ENCODE results near the gene MAPK12. TPM values are rescaled to one million over a fixed set of nuclear protein-coding genes. Genes with fewer than 3 reads are reported as not detected.
A peak's percentile ranks its signal among the peaks of the same experiment; 100 is the strongest.

MAPK12 gene
- total RNA-seq, 1 donor from 2014 or later: 46.6 TPM

GRCh38 chr22:50283821-50284220, 22.3 kb upstream of the MAPK12 start:
- Mint-ChIP-seq H3K4me3 (ENCODE audit: unreplicated experiment) (no peak overlapping the region), H3K36me3 (ENCODE audit: low read depth) (peaks cover 10% of the 10 kb centered on the region), H3K27ac (ENCODE audit: unreplicated experiment) (no peak overlapping the region), H3K4me1 (ENCODE audit: low read depth) (peaks cover 6% of the 10 kb centered on the region), H3K27me3 (ENCODE audit: low read depth) (no peaks in the 10 kb centered on the region), H3K9me3 (ENCODE audit: low read depth) (no peaks in the 10 kb centered on the region)
- no peak for DNase-seq (ENCODE audit: low spot score)
- no peak for TF ChIP-seq CTCF (IDR thresholded peaks at IDR 0.05)

GRCh38 chr22:50282361-50283155, 21.1 kb upstream of the MAPK12 start:
- Mint-ChIP-seq H3K4me3 (ENCODE audit: unreplicated experiment) (no peak overlapping the region), H3K36me3 (ENCODE audit: low read depth) (peaks cover 11% of the 10 kb centered on the region), H3K9me3 (ENCODE audit: low read depth) (no peaks in the 10 kb centered on the region), H3K4me1 (ENCODE audit: low read depth) (peaks cover 6% of the 10 kb centered on the region), H3K27me3 (ENCODE audit: low read depth) (no peaks in the 10 kb centered on the region), H3K27ac (ENCODE audit: unreplicated experiment) (peak overlapping the region; percentile 8)
- no peak for DNase-seq (ENCODE audit: low spot score)
- no peak for TF ChIP-seq CTCF (IDR thresholded peaks at IDR 0.05)

GRCh38 chr22:50281957-50282356, 20.5 kb upstream of the MAPK12 start:
- TF ChIP-seq CTCF (IDR thresholded peaks at IDR 0.05): no peak
- no peak for DNase-seq (ENCODE audit: low spot score)
- Mint-ChIP-seq H3K4me3 (ENCODE audit: unreplicated experiment) (no peak overlapping the region), H3K36me3 (ENCODE audit: low read depth) (peaks cover 15% of the 10 kb centered on the region), H3K27me3 (ENCODE audit: low read depth) (no peaks in the 10 kb centered on the region), H3K27ac (ENCODE audit: unreplicated experiment) (no peak overlapping the region), H3K4me1 (ENCODE audit: low read depth) (peaks cover 6% of the 10 kb centered on the region), H3K9me3 (ENCODE audit: low read depth) (no peaks in the 10 kb centered on the region)

- peaks cover 6% of the 10 kb centered on the region for H3K4me1 Mint-ChIP-seq (ENCODE audit: low read depth)
- no peak for TF ChIP-seq CTCF (IDR thresholded peaks at IDR 0.05)
- no peaks in the 10 kb centered on the region for H3K9me3 Mint-ChIP-seq (ENCODE audit: low read depth)
- peaks cover 15% of the 10 kb centered on the region for H3K36me3 Mint-ChIP-seq (ENCODE audit: low read depth)
- H3K27me3 Mint-ChIP-seq (ENCODE audit: low read depth): no peaks in the 10 kb centered on the region
- H3K27ac Mint-ChIP-seq (ENCODE audit: unreplicated experiment): no peak overlapping the region
- H3K4me3 Mint-ChIP-seq (ENCODE audit: unreplicated experiment): no peak overlapping the region
- no peak for DNase-seq (ENCODE audit: low spot score)
Measured at GRCh38 chr22:50281384-50281760, 19.9 kb upstream of the MAPK12 start.

GRCh38 chr22:50280708-50281383, 19.4 kb upstream of the MAPK12 start:
- H3K27ac Mint-ChIP-seq (ENCODE audit: unreplicated experiment): no peak overlapping the region
- no peaks in the 10 kb centered on the region for H3K27me3 Mint-ChIP-seq (ENCODE audit: low read depth)
- H3K4me1 Mint-ChIP-seq (ENCODE audit: low read depth): peaks cover 6% of the 10 kb centered on the region
- DNase-seq (ENCODE audit: low spot score): no peak
- peaks cover 14% of the 10 kb centered on the region for H3K36me3 Mint-ChIP-seq (ENCODE audit: low read depth)
- H3K9me3 Mint-ChIP-seq (ENCODE audit: low read depth): no peaks in the 10 kb centered on the region
- TF ChIP-seq CTCF (IDR thresholded peaks at IDR 0.05): no peak
- H3K4me3 Mint-ChIP-seq (ENCODE audit: unreplicated experiment): no peak overlapping the region

All from chondrocyte (in vitro differentiated cells).